ENCODE data around the gene ANGEL2. TPM values are rescaled to one million over a fixed set of nuclear protein-coding genes. Genes with fewer than 3 reads are reported as not detected.

Gene ANGEL2
- total RNA-seq, 1 donor from 2014 or later: 36.6 TPM

- DNase-seq: no peak
- no peak overlapping the region for H3K4me3 ChIP-seq
- ATAC-seq: no peak
- no peaks in the 10 kb centered on the region for H3K9me3 ChIP-seq
- no peak overlapping the region for H3K27ac ChIP-seq
- TF ChIP-seq CTCF (IDR thresholded peaks at IDR 0.05): no peak
- intact Hi-C loops (cut with DNase I): no loop called here
- no peaks in the 10 kb centered on the region for H3K27me3 ChIP-seq (ENCODE audit: low read depth)
- no peaks in the 10 kb centered on the region for H3K4me1 ChIP-seq
- H3K36me3 ChIP-seq: no peaks in the 10 kb centered on the region
These were observed 72.8 kb downstream of the ANGEL2 start for GRCh38 chr1:212942679-212943392.

Other genes starting within 250 kb of the ANGEL2 start
- gene NSL1, start 224.1 kb downstream of the ANGEL2 start, total RNA-seq: 30.8 TPM
- 12.3 TPM for gene TATDN3, start 224.0 kb downstream of the ANGEL2 start, total RNA-seq
- not detected for gene SPATA45, start 168.2 kb downstream of the ANGEL2 start, total RNA-seq
- 6.3 TPM for gene FLVCR1, start 157.6 kb downstream of the ANGEL2 start, total RNA-seq
- gene VASH2, start 65.3 kb downstream of the ANGEL2 start, total RNA-seq: 1.6 TPM
- 18.7 TPM for gene RPS6KC1, start 35.4 kb upstream of the ANGEL2 start, total RNA-seq